DOHH2 (cell line): ENCODE measurements around the gene ABCB1.

ENCODE experiments used
- CTCF ChIP-seq: fragments of 200-600 bp; sonication (generic); IDR thresholded peaks from one replicate; pipeline ENCODE4 v1.5.1; 2014; ENCODE audit warnings: antibody characterized with exemption, mild to moderate bottlenecking, low read depth, low read length; ENCODE audit not compliant: poor library complexity, severe bottlenecking
- EZH2phosphoT487 ChIP-seq: fragments of 200-600 bp; sonication (generic); IDR thresholded peaks from 2 replicates; pipeline ENCODE4 v1.6.1; 2017; ENCODE audit warnings: borderline replicate concordance, mild to moderate bottlenecking, antibody characterized with exemption, low read length, moderate library complexity, mixed read lengths

- TF ChIP-seq CTCF (no peak), EZH2phosphoT487 (no peak)
These were observed 142.5 kb downstream of the ABCB1 start for GRCh38 chr7:87458148-87458547.
